ENCODE measurements around the gene PRTN3.
"Not testable (repeated sequence)": the region's sequence is repeated elsewhere in the genome, so short reads cannot be mapped to it uniquely, and the experiment has no call there.

The PRTN3 gene

GRCh38 chr19:882871-883497 is 42.2 kb downstream of the PRTN3 start:
- DNase-seq, result no peak

DNA sequence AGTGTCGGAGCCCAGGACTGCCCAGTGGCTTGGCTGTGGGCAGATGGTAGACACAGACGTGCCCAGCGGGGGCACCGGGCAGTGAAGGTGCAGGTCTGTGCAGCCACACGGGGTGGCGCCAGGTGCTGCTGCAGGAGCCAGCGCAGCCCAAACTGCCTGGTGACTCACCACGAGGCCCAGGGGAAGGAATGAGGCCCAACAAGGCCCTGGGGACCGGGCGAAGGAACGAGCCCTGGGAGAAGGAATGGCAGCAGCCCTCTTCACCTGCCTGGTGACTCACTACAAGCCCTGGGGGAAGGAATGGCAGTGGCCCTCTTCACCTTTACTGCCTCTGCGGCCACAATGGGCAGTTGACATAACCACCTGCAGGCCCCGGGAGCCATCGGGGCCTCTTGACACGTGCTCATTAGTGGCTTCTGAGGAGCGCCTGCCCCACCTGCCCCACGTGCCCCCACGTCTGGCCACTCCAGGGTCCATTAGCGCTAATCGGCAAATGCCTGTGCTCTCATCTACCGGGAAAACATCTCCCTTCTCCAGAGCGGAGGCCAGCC is 42.9 kb downstream of the PRTN3 start:
- no peak for DNase-seq

GRCh38 chr19:884420-885211 is 43.8 kb downstream of the PRTN3 start:
- DNase-seq, result no peak

- no peak for DNase-seq
Observed at GRCh38 chr19:885536-886224, 44.9 kb downstream of the PRTN3 start.

DNA sequence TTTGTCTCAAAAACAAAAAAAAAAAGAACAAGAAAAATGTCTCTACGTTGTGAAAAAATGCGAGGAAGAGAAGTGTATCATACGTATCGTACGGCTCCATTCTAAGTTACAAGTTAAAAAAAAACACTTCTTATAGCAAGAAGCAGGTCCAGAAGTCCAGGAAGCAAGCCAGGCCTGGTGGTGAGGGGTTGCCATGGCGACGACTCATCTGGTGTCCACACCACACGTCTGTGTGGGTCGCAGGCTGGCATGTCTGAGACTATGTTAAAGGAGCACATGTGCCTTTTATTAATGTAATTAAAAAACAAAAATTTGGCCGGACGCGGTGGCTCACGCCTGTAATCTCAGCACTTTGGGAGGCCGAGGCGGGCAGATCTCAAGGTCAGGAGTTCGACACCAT is 46.3 kb downstream of the PRTN3 start:
- no peak for DNase-seq

- DNase-seq, result no peak
Observed at GRCh38 chr19:887599-887998, 46.8 kb downstream of the PRTN3 start.

DNA sequence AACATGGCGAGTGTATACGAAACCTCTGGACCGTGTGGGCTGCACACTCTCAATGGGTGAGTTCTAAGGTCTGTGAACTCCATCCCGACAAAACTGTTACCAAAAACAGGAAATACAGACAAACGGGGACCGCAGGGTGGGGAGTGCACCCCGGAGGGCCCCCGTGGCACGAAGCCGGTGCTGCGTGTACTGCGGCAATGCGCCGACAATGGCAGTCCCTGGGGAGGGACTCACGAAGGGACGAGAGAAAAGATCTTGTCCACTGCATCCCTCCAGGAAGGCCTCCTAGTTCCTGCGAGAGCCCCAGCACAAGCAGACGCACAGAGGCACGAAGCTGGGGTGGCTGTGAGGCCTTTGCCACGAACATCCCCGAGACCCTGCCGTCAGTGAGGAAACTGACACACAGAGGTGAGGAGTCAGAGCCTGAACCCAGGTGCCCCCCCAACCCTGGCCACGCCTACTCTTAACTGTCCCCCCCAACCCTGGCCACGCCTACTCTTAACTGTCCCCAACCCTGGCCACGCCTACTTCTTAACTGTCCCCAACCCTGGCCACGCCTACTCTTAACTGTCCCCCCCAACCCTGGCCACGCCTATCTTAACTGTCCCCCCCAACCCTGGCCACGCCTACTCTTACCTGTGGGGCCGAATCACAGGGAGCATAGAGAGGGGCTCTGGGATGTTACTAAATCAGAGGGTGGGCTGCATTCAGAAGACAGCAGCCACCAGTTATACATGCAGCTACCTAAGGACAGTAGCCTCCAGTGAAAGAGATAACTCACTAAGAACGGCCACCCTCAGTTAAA is 48.0 kb downstream of the PRTN3 start:
- no peak for DNase-seq

DNA sequence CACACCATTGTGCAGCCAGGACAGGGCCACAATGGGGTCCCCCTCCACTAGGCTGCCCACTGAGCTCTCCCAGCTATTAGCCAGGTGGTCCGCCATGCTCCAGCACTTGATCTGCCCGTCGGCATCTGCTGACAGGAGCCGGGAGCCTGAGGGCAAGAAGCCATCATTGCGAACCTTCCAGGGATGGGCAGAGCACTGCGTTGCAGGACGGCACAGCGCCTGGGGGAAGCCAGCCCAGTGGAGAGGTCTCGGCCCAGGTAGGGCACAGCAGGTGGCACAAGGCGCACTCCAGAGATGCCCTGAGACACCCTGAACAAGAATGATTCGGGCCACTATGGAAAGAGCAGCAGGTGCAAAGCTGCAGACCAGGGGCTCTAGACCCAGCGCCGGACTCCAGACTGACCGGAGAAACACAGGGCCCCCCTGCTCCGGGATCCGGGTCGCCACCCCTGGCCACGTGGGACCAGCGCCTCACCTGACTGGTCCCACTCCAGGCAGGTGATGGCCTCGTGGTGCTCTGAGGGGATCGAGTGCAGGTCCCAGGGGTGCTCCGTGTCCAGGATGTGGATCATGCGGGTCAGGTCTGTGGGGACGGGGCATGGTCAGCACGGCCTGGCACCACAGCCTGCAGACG is 49.0 kb downstream of the PRTN3 start:
- no peak for DNase-seq

DNA sequence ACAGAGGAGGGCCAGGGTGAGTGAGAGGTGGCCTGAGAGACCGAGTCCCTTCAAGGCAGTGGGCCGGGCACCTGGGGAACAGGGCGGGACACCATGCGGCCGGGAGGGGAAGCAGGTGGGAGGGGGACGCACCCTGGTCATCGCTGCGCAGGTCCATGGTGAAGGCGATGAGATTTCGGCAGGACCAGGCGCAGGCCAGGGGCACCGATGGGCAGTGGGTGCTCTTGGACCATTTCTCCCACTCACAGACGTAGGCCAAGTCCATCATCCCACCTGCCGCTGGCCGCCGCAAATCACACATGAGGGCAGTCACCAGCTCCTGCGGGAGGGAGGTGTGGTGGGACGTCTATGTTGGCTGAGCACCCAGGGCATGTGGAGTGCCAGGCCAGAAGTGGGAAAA is 50.0 kb downstream of the PRTN3 start:
- no peak for DNase-seq

GRCh38 chr19:891421-892200 is 50.8 kb downstream of the PRTN3 start:
- DNase-seq, result not testable (repeated sequence)

DNA sequence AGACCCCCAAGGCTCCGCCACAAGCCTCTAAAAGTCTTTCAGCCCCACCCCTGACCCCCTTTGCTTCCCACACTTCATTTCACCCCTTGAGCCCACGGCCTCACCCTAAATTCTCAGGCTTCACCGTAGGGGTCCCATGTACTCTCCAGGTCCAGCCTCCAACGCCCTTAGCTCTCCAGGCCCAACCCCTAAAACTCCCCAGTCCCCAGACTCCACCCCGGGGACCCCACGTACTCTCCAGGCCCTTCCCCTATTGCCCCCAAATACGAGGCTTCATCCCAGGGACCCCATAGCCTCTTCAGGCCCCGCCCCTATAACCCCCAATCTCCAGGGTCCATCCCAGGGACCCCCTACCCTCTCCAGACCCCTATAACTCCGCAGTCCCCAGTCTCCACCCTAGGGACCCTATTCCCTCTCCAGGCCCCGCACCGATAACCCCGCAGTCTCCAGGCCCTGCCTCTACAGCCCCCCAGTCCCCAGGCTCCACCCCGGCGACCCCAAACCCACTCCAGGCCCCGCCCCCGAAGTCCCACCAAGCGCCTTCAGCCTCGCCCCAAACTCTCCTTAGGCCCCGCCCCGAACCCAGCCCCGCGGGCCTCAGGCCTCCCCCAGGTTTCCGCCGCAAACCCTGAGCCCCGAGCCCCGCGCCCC is 51.6 kb downstream of the PRTN3 start:
- no peak for DNase-seq

DNA sequence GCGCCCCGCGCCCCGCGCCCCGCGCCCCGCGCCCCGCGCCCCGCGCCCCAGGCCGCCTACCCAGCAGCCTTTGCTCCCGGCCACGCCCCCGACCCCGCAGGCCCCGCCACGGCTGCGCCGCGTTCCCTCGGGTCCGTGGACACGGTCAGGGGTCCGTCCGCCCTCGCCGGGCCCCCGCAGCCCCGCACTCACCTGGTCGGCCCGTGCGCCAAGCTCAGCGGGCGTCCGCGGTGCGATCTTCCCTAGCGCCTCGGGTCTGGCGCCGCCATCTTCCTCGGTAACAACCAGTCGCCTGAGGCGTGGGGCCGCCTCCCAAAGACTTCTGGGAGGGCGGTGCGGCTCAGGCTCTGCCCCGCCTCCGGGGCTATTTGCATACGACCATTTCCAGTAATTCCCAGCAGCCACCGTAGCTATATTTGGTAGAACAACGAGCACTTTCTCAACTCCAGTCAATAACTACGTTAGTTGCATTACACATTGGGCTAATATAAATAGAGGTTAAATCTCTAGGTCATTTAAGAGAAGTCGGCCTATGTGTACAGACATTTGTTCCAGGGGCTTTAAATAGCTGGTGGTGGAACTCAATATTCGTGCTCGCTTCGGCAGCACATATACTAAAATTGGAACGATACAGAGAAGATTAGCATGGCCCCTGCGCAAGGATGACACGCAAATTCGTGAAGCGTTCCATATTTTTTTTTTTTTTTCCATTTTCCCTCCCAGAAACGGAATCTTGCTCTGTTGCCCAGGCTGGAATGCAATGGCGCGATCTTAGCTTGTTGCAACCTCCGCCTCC is 52.3 kb downstream of the PRTN3 start, which contains the start of the genes MED16 and RNU6-9:
TSS of gene MED16 (minus strand) at position 294 of the 796 bp plus-strand sequence. CDS start 2,056 bp downstream, outside the sequence.
TSS of gene RNU6-9 (plus strand) at position 591 of the 796 bp plus-strand sequence.
- DNase-seq, result peak; percentile 94

- DNase-seq, result no peak
Observed at GRCh38 chr19:896434-896833, 55.6 kb downstream of the PRTN3 start.

- DNase-seq, result no peak
Observed at GRCh38 chr19:896999-897398, 56.2 kb downstream of the PRTN3 start.

DNA sequence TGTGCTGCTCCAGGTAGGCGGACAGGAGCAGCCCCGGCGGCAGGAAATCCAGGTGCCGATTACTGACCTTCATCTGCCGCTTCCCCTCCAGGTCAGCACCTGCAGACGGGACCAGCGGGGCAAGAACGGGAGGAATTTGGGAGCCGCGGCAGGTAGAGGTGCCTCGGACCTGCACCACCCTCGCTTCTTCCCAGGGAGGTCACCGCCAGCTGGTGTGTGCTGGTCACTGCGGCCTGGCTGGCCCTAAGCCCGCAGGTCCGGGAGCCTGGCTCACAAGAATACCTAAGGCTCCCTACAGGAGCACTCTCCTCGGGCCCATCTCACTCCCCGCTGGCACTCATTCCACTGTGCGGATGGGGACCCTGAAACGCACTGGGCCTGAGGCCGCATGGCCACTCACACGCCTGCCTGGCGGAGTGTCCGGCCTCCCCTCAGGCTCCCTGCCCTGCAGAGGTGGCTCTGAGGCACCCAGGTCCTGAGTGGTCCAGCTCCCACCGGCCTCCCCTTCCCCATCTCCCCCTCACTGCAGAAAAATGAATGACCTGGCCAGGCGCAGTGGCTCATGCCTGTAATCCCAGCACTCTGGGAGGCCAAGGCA is 56.7 kb downstream of the PRTN3 start:
- DNase-seq, result no peak

Data from central memory CD4-positive, alpha-beta T cell (primary cell).